ENCODE results near the gene ZCCHC17. TPM values are rescaled to one million over a fixed set of nuclear protein-coding genes. Genes with fewer than 3 reads are reported as not detected.

Gene ZCCHC17
- total and polyA plus RNA-seq, 2 donors (not counting 3 experiments of a cell fraction or from before 2014, with no cell fraction given): 32.0 to 41.4 TPM

GRCh38 chr1:31315902-31316301 lies 19.1 kb downstream of the ZCCHC17 start:
- TF ChIP-seq EZH2 (IDR thresholded peaks at IDR 0.05; ENCODE audit: borderline replicate concordance, low read depth, low read length, severe bottlenecking): no peak
- no peak for TF ChIP-seq MAX (IDR thresholded peaks at IDR 0.05; ENCODE audit: insufficient read depth, insufficient read length)
- TF ChIP-seq GATA2 (IDR thresholded peaks at IDR 0.05; ENCODE audit: insufficient read depth, insufficient read length, low read depth, low read length): no peak
- no peak for TF ChIP-seq POLR2AphosphoS5 (IDR thresholded peaks at IDR 0.05; ENCODE audit: insufficient read depth, low read depth, low read length)
- no peak for TF ChIP-seq FOS (IDR thresholded peaks at IDR 0.05; ENCODE audit: borderline replicate concordance, insufficient read depth, low read length)
- TF ChIP-seq CTCF (IDR thresholded peaks at IDR 0.05; ENCODE audit: extremely low read depth in 1 of 2, insufficient read depth in 1 of 2, low read depth in 1 of 2, low read length in 2 of 2): no peak
- TF ChIP-seq POLR2A (IDR thresholded peaks at IDR 0.05; ENCODE audit: low read depth, low read length): no peak
- TF ChIP-seq MYC (IDR thresholded peaks at IDR 0.05; ENCODE audit: low read depth, low read length): no peak
- no peak for TF ChIP-seq JUN (IDR thresholded peaks at IDR 0.05; ENCODE audit: borderline replicate concordance, insufficient read depth, insufficient read length, low read depth)
- no peaks in the 10 kb centered on the region for H3K4me1 ChIP-seq (ENCODE audit: control insufficient read depth, extremely low read depth, insufficient read depth, low read length)
- H3K36me3 ChIP-seq (ENCODE audit: control insufficient read depth in 2 of 2, extremely low read depth in 1 of 2, insufficient read depth in 2 of 2, low read length in 2 of 2): peaks cover 2 to 10% of the 10 kb centered on the region in 2 experiments
- no peaks in the 10 kb centered on the region for H3K27me3 ChIP-seq (ENCODE audit: control insufficient read depth in 2 of 2, insufficient read depth in 2 of 2, low read length in 2 of 2)
- no peak overlapping the region for H3K27ac ChIP-seq (ENCODE audit: insufficient read depth, low read depth, low read length)
- H3K4me2 ChIP-seq (ENCODE audit: insufficient read depth, low read length): no peak overlapping the region
- CTCF ChIA-PET: interaction anchor here (0.8 to 1.4 kb wide), 2 partner anchors 12 to 130 kb away, joined by 3 read pairs; no protein-coding TSS in a partner anchor
- POLR2A ChIA-PET: no interaction called here
- H3K9ac ChIP-seq (replicated peaks; ENCODE audit: extremely low read depth, insufficient read depth, low read length): no peak overlapping the region
- no peaks in the 10 kb centered on the region for H4K20me1 ChIP-seq (replicated peaks; ENCODE audit: control insufficient read depth, extremely low read depth, insufficient read depth, low read length)
- BruUV-seq (replicated peaks): no TSS peak
- FAIRE-seq (no peak), DNase-seq (ENCODE audit: low read depth, low spot score) (no peak)
- H3K9me1 ChIP-seq (replicated peaks; ENCODE audit: control insufficient read depth, extremely low read depth, insufficient read depth, low read length): no peaks in the 10 kb centered on the region
- intact Hi-C loops (cut with micrococcal nuclease): no loop called here
- no peaks in the 10 kb centered on the region for H3K9me3 ChIP-seq (replicated peaks; ENCODE audit: control insufficient read depth, insufficient read depth, low read length)
- no peak overlapping the region for H3K4me3 ChIP-seq (replicated peaks in 1 of 3; ENCODE audit: insufficient read depth in 1 of 3, low read depth in 1 of 3, low read length in 3 of 3)
- no peaks in the 10 kb centered on the region for H3K79me2 ChIP-seq (ENCODE audit: control insufficient read depth, insufficient read depth, low read length)
- no peak overlapping the region for H2AFZ ChIP-seq (ENCODE audit: low read depth, low read length)
- dilution Hi-C loops (cut with MboI; ENCODE audit: extremely low pct_ligation_motif_present, low sequenced_read_pairs): no loop called here

Data from endothelial cell of umbilical vein (primary cell).